Esophagus mucosa (tissue), 1 donor: ENCODE data around the gene SLC43A3. TPM values are rescaled to one million over a fixed set of nuclear protein-coding genes. Genes with fewer than 3 reads are reported as not detected.
"Not testable (repeated sequence)": the region's sequence is repeated elsewhere in the genome, so short reads cannot be mapped to it uniquely, and the experiment has no call there.

Source experiments
- ATAC-seq: fragments of 200-7000 bp; cut with Tn5 transposase; one replicate; pipeline ENCODE4 v1.9.1; 2020
- total RNA-seq: library from RNA; stranded (reverse); gene quantifications from one replicate; pipeline ENCODE4 v1.2.4, GENCODE V29; 2023
- donor health status: DM: yes; HTN: yes; CAD: no.

Gene SLC43A3
- total RNA-seq, 1 donor from 2014 or later: 28.2 TPM

DNA sequence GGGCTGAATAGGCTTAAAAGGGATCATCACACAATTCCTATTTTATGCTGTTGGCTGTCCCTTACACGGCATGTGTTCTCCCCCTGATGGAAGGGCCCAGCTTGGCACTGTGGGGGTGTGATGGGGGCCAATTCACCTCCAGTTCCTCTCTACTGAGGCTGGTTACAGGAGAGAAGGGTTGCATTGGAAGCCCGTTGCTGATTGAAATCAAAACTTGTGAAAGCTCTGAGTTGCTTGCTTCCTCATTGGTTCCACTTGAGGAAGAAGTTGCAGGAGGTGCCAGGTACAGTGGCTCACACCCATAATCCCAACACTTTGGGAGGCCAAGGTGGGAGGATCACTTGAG lies 23.1 kb downstream of the SLC43A3 start:
- ATAC-seq: no peak

DNA sequence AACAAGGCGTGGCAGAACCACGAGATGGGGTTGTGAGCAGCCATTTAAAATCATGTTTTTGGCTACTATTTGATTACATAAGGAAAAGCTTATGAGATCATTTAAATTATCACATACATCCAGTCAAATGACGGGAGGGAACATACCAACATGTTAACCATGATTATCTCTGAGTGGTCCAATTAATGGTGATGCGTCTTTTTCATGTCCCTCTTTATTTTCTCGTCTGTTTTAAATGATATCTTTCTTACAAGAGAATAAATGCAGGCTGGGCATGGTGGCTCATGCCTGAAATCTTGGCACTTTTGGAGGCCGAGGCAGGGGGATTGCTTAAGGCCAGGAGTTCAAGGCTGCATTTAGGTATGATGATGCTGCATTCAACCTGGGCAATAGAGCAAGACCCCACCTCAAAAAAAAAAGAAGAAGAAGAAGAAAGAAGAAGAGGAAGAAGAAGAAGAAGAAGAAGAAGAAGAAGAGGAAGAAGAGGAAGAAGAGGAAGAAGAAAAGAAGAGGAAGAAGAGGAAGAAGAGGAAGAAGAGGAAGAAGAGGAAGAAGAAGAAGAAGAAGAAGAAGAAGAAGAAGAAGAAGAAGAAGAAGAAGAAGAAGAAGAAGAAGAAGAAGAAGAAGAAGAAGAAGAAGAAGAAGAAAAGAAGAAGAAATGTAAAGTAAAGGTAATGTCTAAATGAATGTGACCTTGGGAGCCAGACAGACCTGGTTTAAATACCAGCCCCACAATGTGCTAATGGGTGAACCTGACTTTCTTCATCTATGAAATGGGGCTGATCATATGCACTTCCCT lies 23.7 kb downstream of the SLC43A3 start:
- not testable (repeated sequence) for ATAC-seq

DNA sequence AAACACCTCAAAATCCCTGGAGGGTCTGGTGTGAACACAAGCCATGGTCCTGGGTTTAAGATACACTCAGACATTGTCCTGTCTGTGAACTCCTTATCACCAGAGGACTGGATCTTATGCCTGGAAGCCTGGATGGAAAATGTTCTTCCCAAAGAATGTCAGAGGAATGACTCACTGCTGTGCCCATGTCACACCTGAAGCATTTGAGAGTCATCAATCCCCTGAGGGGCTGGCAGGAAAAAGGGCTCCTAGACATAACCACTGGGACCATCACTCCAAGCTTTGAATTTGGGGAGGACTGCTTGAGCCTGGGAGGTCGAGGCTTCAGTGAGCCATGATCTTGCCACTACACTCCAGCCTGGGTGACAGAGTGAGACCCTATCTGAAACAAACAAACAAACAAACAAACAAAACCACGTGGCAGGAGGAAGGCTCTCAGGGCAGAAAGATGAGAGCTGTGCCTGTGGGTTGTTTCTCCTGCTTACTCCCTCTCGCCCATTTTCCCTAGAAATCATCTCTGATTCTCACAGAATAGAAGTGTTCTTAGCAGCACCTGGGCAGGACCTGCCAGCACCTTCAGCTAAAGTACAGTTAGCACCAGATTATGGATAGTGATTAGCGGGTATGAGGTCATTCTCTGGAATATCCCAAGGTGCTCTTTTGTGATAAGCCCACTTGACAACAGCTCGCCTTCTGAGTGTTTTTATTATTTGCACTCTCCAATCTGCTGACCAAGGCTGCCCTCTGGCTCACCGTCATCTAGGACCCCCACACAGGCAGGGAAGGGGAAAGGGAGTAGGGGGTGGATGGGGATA lies 24.5 kb downstream of the SLC43A3 start:
- no peak for ATAC-seq

DNA sequence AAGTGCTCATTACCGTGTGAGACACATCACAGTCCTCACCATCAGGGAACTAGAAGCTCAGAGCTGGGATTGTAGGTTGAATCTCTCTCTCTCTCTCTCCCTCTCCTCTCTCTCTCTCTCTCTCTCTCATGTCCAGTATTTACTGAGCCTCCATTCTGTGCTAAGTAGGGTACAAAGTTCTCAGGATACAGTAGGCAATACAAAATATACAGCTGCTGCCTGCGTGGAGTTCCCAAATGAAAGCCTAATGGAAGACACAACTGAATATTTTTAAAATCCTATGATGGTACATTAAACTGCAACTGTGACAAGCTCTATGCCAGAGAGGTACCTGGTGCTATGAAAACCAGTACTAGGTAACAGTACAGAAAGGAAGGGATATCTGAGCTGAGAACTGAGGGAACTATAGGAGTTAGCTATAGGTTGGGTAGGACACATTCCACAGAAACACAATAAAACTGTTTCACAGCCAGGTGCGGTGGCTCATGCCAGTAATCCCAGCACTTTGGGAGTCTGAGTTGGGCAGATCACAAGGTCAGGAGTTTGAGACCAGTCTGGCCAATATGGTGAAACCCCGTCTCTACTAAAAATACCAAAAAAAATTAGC lies 26.8 kb downstream of the SLC43A3 start:
- no peak for ATAC-seq

DNA sequence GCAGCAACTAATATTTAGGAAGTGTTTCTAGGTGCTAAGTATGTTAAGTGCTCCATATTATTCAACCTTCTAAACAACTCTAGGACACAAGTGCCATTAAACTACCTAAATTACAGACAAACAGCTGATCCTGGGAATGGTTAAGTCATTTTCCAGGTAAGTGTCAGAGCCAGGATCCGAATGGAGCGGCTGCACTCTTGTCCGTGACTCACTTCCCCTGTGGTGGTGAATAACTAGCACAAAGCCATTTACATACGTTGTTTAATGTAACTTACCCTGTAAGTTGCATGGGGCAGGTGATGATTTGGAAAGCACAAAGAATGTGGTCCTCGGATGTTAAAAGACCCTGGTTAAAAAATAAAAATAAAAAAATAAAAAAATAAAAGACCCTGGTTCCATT lies 27.7 kb downstream of the SLC43A3 start:
- ATAC-seq: no peak

DNA sequence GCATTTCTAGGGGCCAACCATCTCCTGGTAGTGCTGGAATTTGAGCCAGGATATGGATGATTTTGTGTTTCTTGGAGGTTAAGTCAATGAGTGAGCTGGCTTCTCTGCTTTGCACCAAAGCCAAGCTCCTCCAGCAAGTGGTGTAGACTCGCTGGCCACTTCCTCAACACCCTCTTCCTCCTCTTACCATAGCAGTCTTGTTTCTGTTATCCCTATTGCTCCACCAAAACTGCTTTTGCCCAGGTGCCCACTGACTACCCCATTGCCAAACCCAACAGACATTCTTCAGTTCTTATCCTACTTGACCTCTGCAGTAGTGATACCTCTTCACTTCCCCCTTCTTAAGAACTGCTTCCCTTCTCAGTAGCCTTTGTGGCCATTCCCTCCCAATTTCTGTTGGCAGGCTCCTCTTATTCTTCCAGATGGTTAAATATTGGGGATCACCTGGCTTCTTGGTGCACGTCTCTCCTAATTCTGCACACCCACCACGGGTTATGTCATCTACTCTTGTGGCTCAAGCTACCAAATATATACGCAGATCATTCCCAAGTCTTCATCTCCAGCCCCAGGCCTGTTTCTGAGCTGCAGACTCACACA lies 29.4 kb downstream of the SLC43A3 start:
- ATAC-seq: no peak

DNA sequence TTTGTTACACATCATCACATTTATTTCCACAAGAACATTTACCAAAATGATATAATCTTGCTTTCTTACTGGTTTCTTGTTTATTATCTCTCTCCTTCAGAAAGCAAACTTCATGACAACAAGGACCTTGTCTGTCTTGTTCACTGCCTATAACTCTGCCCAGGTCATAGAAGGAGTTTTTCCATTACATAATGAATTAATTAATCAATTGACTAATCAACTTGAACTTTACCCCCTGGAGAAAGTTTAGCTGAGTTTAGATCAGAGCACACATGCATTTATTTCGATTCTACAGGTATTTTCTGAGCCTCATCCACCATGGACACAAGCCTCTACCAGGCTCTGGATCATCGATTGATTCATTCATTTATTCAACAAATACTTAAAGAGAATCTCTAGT lies 30.2 kb downstream of the SLC43A3 start:
- ATAC-seq: no peak

DNA sequence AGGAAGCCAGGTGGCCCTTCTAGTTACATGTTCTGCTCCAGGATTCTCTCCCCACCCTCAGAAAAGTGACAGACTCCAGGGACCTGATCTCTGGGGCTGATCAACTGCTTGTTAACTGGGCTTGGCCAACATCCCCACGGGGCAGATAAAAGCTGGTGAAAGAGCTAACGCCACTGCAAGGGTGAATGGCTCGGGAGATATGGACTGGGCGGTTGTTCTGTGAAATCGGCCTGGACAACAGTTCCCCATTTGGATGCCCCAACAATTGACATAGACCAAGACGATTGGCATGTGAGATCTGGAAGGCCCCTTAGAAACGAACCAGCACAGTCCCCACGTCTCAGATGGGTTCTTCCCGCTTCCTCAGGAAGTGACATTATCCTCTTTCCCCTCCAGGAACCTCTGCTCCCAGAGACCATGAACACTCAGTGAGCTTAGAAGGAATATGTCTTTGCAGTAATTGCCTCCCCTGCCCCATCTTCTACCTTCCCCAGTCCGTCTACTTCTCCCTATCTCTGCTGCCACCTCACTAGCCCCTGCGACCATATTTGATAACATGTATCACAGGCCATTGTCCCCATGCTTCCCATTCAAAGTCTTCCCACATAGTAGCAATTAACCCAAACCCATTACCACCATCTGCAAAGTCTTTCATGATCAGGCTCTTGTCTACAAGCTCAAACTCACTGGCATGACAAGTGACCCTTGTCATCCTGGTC lies 30.9 kb downstream of the SLC43A3 start:
- ATAC-seq: no peak

DNA sequence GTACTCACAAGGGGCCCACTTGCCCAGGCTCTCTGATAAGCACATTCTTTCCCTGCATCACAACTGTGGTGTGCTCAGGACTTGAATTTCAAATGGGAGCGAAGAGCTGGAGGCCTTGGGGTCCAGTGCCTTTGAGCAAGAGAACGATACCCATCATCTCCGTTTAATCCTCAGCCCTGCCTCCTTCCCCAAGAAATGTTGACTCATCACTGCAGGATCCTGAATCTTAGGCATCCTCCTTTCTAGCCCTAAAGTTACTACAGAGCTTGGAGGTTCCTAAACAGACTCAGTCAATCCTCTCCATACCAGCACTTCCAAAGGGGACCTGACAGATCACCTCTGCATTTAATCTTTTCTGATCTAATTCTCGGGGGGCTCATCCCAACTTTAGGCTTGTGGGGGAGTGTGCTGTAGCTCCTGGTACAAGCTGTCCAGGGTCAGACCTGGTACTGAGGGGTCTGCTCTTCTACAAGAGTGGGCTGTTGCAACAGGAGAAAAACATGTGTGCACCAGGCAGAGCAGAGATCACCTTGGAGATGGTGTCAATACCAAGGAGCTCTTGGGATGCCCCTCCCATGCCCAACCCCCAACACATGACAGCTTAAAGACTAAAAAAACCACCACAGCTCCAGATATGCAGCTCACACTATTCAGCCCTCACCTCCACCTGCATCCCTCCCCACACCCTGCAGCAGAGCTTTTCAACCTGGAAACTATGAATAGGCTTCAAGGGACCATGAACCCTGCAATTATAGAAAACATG lies 32.5 kb downstream of the SLC43A3 start:
- ATAC-seq: no peak

DNA sequence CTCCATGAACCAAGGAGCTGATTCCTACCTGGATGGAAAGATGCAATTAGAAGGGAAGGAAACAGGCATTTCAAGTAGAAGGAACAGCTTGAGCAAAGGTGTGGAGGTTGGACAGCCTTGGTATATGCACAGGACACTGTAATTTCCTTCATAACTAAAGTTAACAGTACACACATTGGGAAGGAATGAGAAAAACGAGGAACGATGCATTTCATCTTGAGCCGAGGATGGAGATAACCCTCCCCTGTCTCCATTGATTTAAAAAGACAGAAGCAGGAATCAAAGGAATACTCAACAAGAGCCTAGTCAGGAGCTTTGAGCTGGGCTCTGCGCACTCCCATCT lies 34.2 kb downstream of the SLC43A3 start:
- no peak for ATAC-seq

DNA sequence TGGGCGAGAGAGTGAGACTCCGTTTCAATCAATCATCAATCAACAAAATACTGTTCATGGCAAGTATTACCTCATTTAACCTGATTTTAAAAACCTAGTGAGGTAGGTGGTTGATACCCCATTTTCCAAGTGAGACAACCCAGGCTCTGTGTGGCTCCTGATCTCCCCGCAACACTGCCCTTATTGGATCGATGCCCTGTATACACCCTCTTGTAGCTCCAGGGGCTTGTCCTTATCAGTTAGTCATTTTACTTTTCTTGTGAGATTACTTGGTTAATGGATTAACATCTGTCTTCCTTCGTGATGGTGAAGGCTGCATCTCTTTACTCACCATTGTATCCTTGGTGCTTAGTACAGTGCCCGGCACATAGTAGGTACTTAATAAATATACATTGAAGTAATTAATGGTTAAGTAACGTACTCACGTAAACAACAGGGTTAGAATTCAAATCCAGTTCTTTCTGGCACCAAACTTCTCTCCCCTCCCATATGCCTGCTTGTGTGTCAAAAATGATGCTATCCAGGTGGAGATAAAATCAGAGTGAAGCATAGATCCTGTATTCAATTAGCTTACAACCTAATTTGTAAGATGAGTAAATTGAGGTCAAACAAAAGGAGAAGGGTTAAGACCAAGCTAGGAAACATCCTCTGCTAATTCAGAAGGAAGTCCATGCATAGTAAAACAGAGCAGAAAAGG lies 34.7 kb downstream of the SLC43A3 start:
- no peak for ATAC-seq

DNA sequence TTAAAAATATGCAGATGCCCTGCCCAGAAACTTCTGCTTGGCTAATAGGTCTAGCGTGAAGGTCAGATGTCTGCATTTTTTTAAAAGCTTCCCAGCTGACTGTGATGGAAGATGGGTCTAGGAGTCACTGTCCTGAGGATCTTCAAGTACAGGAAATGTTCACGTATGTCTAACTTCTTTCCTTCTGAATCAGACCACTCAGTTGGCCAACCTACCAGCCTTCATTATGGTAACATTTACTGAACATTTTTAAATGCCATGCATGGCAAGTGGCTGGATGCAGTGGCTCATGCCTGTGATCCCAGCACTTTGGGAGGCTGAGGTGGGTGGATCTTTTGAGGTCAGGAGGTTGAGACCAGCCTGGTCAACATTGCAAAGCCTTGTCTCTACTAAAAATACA lies 35.4 kb downstream of the SLC43A3 start:
- no peak for ATAC-seq

DNA sequence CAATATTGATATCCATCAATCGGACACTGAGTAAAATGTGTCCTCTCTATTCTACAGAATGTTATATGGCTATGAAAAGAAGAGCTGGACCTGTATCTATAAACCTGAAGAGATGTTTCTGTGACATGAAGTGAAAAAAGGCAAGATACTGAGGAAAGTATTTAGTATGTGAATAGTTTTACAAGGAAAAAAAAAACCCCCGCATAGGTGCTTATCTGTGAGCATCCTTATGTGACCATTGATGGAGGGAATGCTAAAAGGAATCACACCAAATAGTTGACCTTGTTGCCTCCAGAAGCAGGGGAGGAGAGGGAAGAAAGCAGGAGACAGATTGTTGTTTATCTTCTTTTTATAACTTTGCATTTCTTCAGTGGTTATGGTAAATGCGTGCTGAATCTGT lies 35.8 kb downstream of the SLC43A3 start:
- ATAC-seq: no peak

DNA sequence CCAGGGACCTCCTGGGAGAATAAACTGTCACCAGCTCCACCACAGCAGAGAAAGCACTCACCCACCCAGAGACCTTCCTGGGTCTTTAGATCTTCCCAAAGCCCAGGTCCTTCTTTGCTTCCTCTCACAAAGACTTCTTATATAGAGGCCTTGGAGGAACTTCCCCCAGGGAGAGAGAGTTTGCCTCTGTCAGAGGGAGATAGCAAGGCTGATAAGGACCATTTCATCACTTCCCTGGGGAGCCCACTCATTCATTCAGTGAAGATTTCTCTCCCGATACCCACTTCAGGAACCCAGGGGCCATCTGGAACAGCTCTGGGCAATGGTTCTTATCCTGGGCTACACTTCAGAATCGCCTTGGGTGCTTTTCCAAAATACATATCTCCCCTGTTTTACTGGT lies 36.4 kb downstream of the SLC43A3 start, which contains the start of gene PRG2:
TSS of gene PRG2 (minus strand) at position 116 of the 400 bp plus-strand sequence. CDS start 706 bp downstream, outside the sequence.
- ATAC-seq: no peak

DNA sequence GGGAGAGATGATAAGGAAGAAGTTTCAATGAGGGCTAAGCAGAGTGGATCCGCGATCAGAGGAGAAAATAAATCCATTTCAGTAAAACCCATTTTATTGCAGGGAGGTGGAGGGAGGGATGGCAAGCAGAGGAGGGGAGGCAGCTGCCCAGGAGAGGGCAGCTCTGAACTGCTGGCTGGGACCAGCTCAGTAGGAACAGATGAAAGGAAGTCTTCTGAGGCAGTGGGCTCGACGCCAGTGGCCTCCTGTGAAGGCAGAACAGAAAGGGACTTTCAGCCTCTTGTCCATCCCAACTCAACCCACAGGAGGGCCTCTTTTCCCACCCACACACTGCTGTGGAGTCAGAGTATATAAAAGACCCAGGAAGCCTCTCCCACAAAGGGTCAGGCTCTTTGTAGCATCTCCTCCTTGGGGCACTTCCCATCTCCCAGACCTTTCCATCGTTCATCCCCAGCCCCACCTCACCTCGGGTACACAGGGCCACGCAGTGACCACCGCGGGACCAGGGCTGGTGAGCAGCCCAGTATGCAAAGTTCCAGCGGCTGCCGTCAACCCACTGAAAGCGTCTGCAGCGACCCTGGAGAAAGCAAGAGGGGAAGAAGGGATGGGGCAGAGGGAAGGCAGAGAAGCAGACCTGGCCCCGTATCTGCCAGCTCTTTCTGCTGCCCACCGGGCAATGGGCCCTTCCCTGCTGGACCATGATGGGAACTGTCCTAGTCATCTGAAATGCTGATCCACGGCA lies 39.5 kb downstream of the SLC43A3 start:
- no peak for ATAC-seq

DNA sequence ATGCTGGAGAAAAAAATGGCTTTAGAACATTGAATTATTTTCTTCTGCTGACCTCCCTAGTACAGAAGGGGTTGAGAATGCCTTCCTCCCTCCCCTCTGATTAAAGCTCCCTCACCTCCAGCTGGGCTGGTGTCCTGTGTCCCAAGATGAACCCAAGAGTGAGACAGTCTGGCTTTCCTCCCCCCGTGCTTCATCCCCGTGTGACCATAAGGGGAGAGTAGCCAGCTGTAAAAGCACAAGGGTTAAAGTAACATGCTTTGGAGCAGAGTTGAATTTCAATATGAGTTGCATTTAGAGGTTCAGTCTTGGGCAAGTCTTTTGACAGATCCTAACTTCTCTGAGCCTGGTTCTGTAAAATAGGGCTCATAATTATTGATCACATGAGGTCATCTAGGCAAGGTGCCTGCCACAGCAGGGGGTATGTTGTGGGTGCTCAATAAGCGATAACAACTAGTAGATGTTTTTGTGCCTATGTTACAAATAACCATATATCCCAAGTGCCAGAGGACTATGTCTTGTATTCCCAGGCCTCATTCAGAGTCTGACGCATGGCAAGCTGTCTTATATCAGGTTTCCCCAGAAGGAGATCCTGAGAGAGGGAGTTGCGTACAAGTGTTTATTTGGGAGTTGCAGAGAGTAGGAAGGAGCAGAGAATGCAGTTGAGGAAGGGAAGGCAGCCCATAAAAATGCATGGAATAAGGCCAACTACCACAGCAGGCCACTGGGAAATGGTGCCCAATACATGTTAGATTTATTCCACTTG lies 40.6 kb downstream of the SLC43A3 start:
- ATAC-seq: no peak

DNA sequence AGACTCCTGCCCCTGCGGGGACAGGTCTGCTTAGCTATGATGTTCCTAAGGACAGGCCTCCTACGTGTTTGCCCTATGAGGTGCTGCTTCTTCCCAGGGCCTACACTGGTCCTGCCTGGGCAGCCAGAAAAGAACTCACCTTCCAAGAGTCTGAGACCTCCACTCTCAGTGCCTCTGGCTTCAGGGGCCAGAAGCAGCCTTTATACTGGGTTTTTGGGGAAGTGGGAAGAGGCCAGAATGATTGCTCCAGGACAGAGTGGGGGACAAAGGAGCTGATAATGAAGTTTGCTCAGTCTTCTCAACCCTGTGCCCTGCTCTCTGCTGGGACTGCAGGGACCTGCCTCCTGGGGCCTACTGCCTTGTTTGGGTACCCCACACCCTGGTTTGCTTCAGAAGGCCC lies 45.9 kb downstream of the SLC43A3 start, which contains the start of gene PRG3:
TSS of gene PRG3 (minus strand) at position 176 of the 400 bp plus-strand sequence. CDS start 442 bp downstream, outside the sequence.
- no peak for ATAC-seq

DNA sequence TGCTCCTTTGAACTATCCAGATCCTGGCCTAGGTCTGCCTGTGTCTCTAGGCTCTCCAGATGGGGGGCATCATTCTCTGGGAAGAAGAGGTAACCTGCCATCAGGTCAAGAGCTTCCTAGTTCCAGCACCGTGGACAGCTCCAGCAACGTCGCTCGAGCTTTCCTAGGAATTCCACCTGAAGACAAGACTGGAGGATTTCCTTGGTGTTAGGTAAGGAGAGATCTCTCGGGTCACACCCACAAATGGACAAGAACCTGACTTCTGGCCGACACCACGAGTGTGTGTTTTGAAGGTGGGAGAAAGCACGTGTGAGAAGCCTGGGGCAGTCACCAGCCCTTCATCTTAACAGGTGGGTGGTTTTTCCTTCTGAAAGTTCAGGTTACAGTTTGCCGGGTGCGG lies 47.2 kb downstream of the SLC43A3 start:
- ATAC-seq: no peak

DNA sequence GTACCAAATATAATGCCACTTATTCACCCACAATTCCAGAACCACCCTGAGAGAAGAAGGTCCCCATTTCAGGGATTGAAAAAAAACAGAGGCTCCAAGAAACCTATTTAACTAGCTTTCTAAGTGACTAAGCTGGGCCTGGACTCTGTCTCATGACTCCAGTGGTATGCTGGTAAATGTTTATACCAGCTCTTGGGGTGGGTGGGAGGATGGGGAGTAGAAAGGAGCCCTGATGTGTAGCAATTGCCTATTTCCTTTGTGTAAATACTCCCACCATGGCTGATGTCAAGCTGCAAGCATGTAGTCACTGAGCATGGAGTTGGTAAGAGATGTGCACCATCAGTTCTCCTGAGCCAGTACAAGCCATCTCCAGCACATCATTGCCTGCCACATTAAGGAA lies 48.7 kb downstream of the SLC43A3 start:
- no peak for ATAC-seq
